Stimulated activated CD4-positive, alpha-beta T cell treated with anti-CD3 and anti-CD28 coated beads, TNF-alpha, amount 100 ng/mL, for 48 hours (primary cell): ENCODE data around the gene PTH2.
A peak's percentile ranks its signal among the peaks of the same experiment; 100 is the strongest.

Source experiments
- DNase-seq, 3 donors: peaks; one replicate each; pipeline ENCODE4 v3.0.0-alpha.2; 2020; ENCODE audit warnings: low read depth in 3 of 3

PTH2 gene

GRCh38 chr19:49430678-49431329, 7.6 kb upstream of the PTH2 start:
- DNase-seq: no peak

- no peak for DNase-seq
Observed at GRCh38 chr19:49430172-49430677, 7.0 kb upstream of the PTH2 start.

GRCh38 chr19:49428547-49429451, 5.6 kb upstream of the PTH2 start:
- DNase-seq: no peak

GRCh38 chr19:49427855-49428546, 4.8 kb upstream of the PTH2 start:
- DNase-seq: no peak

- no peak for DNase-seq
Observed at GRCh38 chr19:49427339-49427738, 4.1 kb upstream of the PTH2 start.

- DNase-seq: peak in 1 of 3 donors; percentile 49
Observed at GRCh38 chr19:49425922-49426592, 2.8 kb upstream of the PTH2 start.

- DNase-seq: no peak
Observed at GRCh38 chr19:49425178-49425577, 1.9 kb upstream of the PTH2 start, which contains the start of gene GFY. Gene GFY, plus strand, starts transcription at chr19:49425388. Its CDS starts 1,043 bp downstream, at chr19:49426431.

- no peak for DNase-seq
Observed at GRCh38 chr19:49423985-49424303, 703 bp upstream of the PTH2 start.

- peak in 1 of 3 donors; percentile 47 for DNase-seq
Observed at GRCh38 chr19:49422407-49423070, 702 bp downstream of the PTH2 start.

- DNase-seq: no peak
Observed at GRCh38 chr19:49421878-49422202, 1.4 kb downstream of the PTH2 start.

GRCh38 chr19:49421039-49421877, 2.0 kb downstream of the PTH2 start:
- peak in 2 of 3 donors; percentile 34 to 46 for DNase-seq

- no peak for DNase-seq
Observed at GRCh38 chr19:49420227-49420626, 3.0 kb downstream of the PTH2 start.

- DNase-seq: no peak
Observed at GRCh38 chr19:49419173-49419572, 4.1 kb downstream of the PTH2 start.

- no peak for DNase-seq
Observed at GRCh38 chr19:49418511-49418910, 4.7 kb downstream of the PTH2 start.

- DNase-seq: no peak
Observed at GRCh38 chr19:49417088-49417487, 6.2 kb downstream of the PTH2 start.

GRCh38 chr19:49415810-49416200, 7.4 kb downstream of the PTH2 start:
- DNase-seq: no peak

- no peak for DNase-seq
Observed at GRCh38 chr19:49415102-49415809, 8.0 kb downstream of the PTH2 start.

GRCh38 chr19:49414256-49414655, 9.0 kb downstream of the PTH2 start:
- no peak for DNase-seq

GRCh38 chr19:49413348-49413747, 9.9 kb downstream of the PTH2 start:
- no peak for DNase-seq
